GM21423 (cell line): ENCODE data around the gene TRABD2B.

Experiments used
- ATAC-seq: cut with Tn5 transposase; IDR thresholded peaks from one replicate; pipeline ENCODE4 v1.9.1; 2021; ENCODE audit warnings: mild to moderate bottlenecking, moderate library complexity; ENCODE audit not compliant: unreplicated experiment

Gene TRABD2B

DNA sequence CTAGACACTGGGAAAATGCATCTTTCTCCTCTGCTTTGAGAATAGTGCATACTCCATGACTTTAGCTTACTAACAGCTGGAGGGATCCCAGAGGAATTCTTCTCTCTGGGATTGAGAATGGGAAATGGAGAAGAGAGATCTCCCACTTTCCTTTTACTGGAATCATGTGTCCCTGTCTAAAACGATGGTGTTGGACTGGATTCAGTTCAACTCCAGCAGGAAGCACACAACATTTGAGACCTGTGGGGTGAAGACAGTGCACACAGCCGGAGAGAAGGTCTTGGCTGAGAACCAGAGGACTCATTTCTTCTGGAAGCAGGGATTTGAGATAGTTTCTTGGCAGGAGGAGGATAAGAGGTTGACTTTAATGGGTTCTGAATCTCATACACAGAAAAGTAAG, 58.7 kb downstream of the TRABD2B start:
- no peak for ATAC-seq

DNA sequence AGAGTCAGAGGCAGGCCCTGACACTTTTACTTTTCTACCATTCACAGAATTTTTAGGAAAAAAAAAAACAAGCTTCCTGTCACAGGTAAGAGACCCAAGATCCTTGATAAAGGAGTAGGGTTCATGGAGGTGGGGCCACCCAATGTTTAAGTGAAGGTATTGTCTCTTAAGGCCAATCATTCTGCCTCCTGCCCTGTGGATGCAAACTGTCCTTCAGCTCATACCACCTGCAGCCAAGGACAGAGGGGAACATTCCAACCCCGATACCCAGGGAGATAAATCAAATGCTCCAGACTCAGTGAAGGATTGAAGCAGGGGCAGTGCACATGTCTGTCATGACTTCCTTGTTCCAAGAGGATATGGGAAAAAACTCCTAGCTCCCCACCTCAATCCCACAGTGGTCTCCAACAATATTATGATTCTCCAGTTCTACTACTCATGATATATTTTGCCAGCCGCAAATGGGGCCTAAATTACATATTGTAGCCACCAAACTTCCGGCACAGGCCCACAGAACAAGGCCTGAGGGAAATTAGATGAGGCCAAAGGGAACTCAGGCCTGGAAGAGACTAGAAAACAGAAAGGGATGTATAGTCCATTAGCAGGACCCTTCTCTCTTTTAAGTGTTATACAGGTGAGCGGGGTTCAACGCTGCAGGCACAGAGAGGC, 59.5 kb downstream of the TRABD2B start:
- no peak for ATAC-seq

GRCh38 chr1:47936916-47937551, 60.2 kb downstream of the TRABD2B start:
- no peak for ATAC-seq

GRCh38 chr1:47935856-47936255, 61.3 kb downstream of the TRABD2B start:
- ATAC-seq, result no peak

GRCh38 chr1:47935163-47935562, 62.0 kb downstream of the TRABD2B start:
- no peak for ATAC-seq

DNA sequence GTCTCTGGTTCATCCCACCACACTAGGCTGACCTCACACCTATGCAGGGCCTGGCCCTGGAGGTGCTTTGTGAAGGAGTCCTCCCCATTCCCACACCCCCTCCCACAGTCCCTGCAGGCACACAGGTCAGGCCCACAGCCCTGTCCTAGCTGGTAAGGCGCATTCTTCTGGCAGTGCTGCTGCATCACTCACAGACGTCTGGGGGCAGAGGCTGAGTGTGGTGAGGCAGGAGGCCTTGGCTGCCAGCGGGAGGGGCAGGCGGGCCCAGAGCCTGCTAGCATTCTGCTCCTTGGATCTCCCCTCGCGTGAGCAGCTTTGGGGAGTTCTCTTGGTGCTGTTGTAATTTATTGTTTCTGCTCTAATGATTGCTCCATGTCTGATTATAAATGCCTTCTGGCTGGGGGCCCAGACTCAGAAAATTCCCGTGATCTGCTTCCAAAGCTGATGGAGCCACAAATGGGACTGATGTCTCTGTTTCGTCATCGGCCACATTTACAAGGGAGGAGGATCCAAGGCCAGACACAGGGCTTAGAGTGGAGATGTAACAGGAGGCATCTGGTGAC, 62.9 kb downstream of the TRABD2B start:
- no peak for ATAC-seq

DNA sequence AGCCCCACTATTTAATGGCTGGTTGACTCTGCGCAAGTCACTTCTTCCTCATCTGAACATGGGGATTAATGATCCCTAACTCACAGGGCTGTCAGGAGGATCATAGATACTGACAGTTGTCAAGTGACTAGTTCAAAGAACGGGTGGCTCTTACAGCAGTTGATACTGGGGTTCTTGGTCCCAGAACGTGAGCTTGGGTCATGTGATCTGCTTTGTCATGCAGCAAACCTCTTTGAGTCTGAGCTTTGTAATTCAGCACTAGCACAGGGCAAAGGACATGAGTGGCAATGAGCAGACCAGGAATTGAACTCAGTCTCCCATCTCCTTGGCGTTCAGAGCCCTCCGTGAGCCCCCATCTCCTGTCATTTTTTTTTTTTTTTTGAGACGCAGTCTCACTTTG, 64.4 kb downstream of the TRABD2B start:
- no peak for ATAC-seq

DNA sequence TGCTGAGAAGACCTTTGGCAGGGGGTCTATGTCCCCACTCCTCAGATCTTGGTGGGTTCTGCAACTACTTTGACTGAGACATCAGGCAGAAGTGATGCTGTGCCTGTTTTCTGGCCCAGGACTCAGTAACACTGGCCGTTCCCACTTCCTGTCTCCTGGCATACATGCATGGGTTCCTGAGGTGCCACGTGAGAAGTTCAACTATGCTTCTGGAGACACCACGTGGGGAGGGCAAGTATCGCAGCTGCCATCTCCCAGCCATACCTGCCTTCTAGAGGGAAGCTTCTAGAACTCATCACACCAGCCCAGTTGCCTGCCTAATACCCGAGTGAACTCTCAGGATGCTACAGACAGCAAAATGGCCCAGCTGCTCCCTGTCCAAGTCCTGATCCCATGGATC, 65.8 kb downstream of the TRABD2B start:
- ATAC-seq, result no peak

DNA sequence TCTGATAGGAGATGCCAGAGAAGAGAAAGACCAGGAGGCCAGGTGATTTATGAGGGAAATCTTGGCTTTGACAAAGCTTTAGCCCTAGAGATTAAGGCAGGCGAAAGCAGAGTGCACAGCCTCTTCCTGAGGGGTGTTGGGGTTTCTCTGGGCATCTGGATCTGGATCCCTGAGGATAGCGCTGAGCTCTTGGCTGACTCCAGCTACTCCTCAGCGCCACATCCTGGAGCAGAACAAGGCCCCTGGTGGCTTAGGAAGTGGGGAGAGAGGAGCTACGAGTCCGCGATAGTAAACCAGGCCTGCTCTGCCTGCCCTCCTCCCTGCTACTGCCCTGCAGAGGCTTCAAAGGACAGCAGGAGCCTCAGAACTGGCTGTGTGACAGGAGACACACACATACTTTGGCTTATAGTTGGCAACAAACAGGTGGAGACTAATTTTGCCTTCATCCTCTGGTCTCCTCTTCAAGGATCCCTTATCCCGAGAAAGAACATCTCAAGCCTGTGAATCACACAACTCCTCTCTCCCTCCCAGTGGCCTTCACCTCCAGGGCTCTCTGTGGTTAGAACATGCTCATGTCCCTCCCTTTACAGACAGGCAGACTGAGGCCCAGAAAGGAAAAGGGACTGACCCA, 66.9 kb downstream of the TRABD2B start:
- no peak for ATAC-seq

GRCh38 chr1:47927165-47927564, 70.0 kb downstream of the TRABD2B start:
- ATAC-seq, result no peak

DNA sequence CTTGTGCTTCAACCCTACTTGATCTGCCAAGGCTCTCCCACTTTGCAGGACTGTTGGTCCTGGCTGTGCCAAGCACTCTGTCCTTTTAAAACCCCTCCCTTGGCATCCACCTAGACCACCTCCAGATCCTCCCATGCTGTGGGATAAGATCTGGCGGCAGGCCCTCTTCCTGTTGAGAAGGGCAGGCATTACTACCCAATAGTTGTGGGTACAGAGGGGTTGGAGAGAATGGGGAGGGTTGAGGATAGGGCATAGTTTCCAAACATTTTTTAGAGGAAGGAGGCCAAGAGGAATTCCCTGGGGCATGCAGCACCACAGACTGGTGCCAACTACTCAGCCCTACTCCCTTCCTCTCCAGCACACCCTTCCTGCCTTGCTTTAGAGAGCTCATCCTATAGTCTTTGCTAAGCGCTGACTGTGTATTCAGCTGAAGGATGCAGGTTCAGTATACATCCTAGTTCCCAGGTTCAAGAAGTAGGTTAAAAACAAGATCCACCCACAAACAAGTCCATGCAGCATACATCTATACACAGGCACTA, 70.7 kb downstream of the TRABD2B start:
- no peak for ATAC-seq

DNA sequence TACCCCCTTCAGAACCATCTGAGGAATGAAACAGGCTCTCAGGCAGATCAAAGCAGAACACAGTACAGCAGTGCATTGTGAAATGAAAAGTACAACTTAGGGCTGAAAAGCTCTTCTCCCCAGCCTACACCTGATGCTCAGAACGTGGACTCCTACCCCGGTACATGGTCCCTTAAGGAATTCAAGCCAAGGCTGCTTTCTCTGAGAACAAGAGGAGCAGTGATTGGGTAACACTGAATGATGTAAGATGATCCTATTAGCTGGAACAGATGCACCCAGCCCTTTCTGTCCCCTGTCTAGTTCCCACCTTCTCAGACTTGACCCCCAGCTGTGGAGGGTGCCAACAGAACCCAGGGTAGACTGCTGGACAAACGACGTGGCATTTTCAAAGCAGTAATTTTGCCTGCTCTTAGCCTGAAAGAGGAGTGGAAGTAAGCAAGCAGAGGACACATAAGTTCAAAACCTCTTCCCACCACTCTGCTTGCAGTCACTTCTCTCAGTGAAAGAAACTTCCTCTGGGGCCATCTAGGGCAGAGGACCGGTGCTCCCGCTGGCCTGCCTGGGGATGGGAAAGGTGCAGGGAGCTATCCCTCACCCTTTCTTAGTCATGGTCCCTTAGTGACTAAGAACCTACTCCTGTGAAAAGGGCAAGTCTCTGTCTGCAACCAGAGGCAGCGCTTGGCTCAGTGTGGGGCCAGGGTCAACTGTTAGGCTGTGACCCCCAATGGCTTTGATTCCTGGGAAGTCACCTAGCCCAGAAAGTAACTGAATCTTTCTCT, 72.7 kb downstream of the TRABD2B start:
- ATAC-seq, result no peak

DNA sequence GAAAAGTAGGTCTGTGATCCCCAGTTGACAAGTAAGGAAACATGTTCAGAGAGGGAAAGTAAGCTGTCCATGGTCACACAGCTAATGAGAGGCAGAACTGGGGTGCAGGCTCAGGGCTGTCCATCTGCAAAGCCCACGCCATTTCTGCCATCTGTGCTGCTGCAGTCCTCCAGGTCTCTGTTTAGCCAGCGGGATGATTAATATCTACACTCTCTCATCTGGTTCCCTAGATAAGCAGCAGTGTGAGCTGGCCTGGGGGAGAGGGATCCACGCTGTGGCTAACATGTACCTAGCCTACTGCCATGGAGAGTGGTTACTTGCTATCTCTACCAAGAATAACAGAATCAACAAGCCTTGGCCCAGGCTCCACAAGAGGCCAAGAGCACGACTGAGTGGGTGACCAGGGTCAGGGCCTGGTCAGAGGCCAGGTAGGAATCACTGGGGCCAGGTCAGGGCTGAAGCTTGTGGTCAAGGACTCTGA, 75.2 kb downstream of the TRABD2B start:
- ATAC-seq, result no peak

GRCh38 chr1:47919113-47919833, 77.9 kb downstream of the TRABD2B start:
- no peak for ATAC-seq

- no peak for ATAC-seq
These were observed 78.8 kb downstream of the TRABD2B start for GRCh38 chr1:47918257-47918867.

GRCh38 chr1:47917687-47918086, 79.5 kb downstream of the TRABD2B start:
- ATAC-seq, result no peak

GRCh38 chr1:47915677-47916353, 81.4 kb downstream of the TRABD2B start:
- ATAC-seq, result no peak

DNA sequence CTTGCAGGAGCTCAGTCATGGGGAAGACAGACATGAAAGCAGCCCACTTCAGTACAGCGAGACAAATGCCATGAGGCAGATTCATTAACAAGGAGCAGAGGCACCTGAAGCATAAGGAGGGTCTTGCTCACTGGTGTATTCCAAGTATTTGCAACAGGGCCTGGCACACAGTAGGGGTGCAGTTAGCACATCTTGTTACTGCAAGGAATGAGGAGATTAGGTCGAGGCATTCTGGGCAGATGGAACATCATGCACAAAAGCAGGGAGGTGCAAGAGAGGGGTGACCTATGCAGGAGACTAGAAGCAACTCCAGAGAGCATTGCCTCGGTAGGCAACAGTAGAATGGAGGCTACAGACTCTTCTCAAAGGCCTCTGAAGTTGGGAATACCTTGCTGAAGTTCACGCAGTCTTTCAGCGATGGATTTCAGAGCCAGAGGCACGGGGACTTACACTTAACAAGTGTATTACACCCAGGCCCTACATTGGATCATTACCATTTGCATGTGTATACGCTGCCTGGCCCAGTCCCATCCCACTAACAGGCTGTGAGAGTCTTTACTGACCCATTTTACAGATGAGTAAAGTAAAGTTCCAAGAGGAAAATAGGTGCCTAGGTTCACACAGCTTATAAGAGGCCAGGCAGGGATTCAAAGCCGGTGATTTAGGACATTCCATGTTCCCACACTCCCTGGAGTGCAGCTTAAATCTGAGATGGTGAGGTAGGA, 82.1 kb downstream of the TRABD2B start:
- ATAC-seq, result no peak
